Endothelial cell of umbilical vein (primary cell): ENCODE results near the gene CLEC2L. TPM values are rescaled to one million over a fixed set of nuclear protein-coding genes. Genes with fewer than 3 reads are reported as not detected.

Experiments
- BruUV-seq: library from RNA; stranded (reverse); fragments of 400-500 nt; replicated peaks from 2 replicates; lab custom pipeline; 2021; lab: Mats Ljungman, UMichigan
- CTCF ChIA-PET: fragments of 300-600, 350-600 bp; sonication (Branson Sonifier 250); formaldehyde crosslinking; loops from one replicate; lab custom pipeline; 2021; ENCODE audit warnings: antibody characterized with exemption, inconsistent platforms; lab: Charles Lee
- POLR2A ChIA-PET: fragments of 300-600, 350-600 bp; sonication (Branson Sonifier 250); formaldehyde crosslinking; loops from one replicate; lab custom pipeline; 2021; ENCODE audit warnings: antibody characterized with exemption, inconsistent platforms; lab: Charles Lee
- DNase-seq: peaks from one replicate; pipeline ENCODE4 v3.0.0-alpha.2; 2011; ENCODE audit warnings: low read depth, low spot score
- FAIRE-seq: peaks from 2 replicates; lab custom pipeline; 2011; peaks lifted over from hg19 to GRCh38; lab: Jason Lieb, UNC
- H2AFZ ChIP-seq: 2 replicates; pipeline ENCODE4 v1.6.0; 2012; ENCODE audit warnings: low read depth, low read length, control low read depth, inconsistent platforms
- H3K27ac ChIP-seq: 2 replicates; pipeline ENCODE4 v1.5.1; 2011; ENCODE audit warnings: low read depth, mild to moderate bottlenecking, control low read depth, low read length, moderate library complexity; ENCODE audit not compliant: insufficient read depth
- H3K27me3 ChIP-seq, 2 experiments: 2 replicates each; pipeline versions ENCODE4 v1.6.0 to v1.6.1; 2011; ENCODE audit warnings: low read length in 2 of 2, mixed read lengths in 1 of 2; ENCODE audit not compliant: control insufficient read depth in 2 of 2, insufficient read depth in 2 of 2
- H3K36me3 ChIP-seq, 2 experiments: 2 replicates in 1 of 2; 3 replicates in 1 of 2; pipeline ENCODE4 v1.5.1; 2011; ENCODE audit warnings: low read length in 2 of 2, mild to moderate bottlenecking in 1 of 2, moderate library complexity in 1 of 2; ENCODE audit not compliant: control insufficient read depth in 2 of 2, insufficient read depth in 2 of 2; ENCODE audit errors: extremely low read depth in 1 of 2
- H3K4me1 ChIP-seq: 3 replicates; pipeline ENCODE4 v1.5.1; 2011; ENCODE audit warnings: mild to moderate bottlenecking, low read length; ENCODE audit not compliant: control insufficient read depth, insufficient read depth; ENCODE audit errors: extremely low read depth
- H3K4me2 ChIP-seq: 2 replicates; pipeline ENCODE4 v1.6.1; 2011; ENCODE audit warnings: low read length, control low read depth, mixed read lengths; ENCODE audit not compliant: insufficient read depth
- H3K4me3 ChIP-seq, 3 experiments: fragments of 200-600 bp in 1 of 3; sonication (generic), shearing (Covaris generic) in 1 of 3; replicated peaks in 1 of 3; 2 replicates each; pipeline ENCODE4 v1.5.1; 2011 to 2016; ENCODE audit warnings: control low read depth in 3 of 3, low read length in 3 of 3, mild to moderate bottlenecking in 2 of 3, inconsistent platforms in 1 of 3, low read depth in 1 of 3, moderate library complexity in 1 of 3; ENCODE audit not compliant: insufficient read depth in 1 of 3
- H3K79me2 ChIP-seq: 2 replicates; pipeline ENCODE4 v1.6.0; 2012; ENCODE audit warnings: low read length, inconsistent platforms; ENCODE audit not compliant: control insufficient read depth, insufficient read depth
- H3K9ac ChIP-seq: replicated peaks from 2 replicates; pipeline ENCODE3; 2011; ENCODE audit warnings: low read length, control low read depth; ENCODE audit not compliant: insufficient read depth; ENCODE audit errors: extremely low read depth
- H3K9me1 ChIP-seq: replicated peaks from 3 replicates; pipeline ENCODE4 v1.6.0; 2011; ENCODE audit warnings: mild to moderate bottlenecking, low read length; ENCODE audit not compliant: control insufficient read depth, insufficient read depth; ENCODE audit errors: extremely low read depth
- H3K9me3 ChIP-seq: replicated peaks from 2 replicates; pipeline ENCODE4 v1.5.1; 2012; ENCODE audit warnings: low read length, inconsistent platforms; ENCODE audit not compliant: control insufficient read depth, insufficient read depth
- H4K20me1 ChIP-seq: replicated peaks from 2 replicates; pipeline ENCODE3; 2011; ENCODE audit warnings: mild to moderate bottlenecking, low read length; ENCODE audit not compliant: control insufficient read depth, insufficient read depth; ENCODE audit errors: extremely low read depth
- dilution Hi-C: fragments of 300-500 bp; cut with MboI; formaldehyde crosslinking; loops from one replicate; pipeline ENCODE4 v1.15.0; 2019; ENCODE audit warnings: low sequenced_read_pairs; ENCODE audit not compliant: extremely low pct_ligation_motif_present
- intact Hi-C: fragments of 100-400 bp; cut with micrococcal nuclease; formaldehyde crosslinking; loops from one replicate; pipeline ENCODE4 v1.10.0; 2022
- polyA plus RNA-seq, 4 experiments: library from polyadenylated mRNA; depleted of rRNA in 3 of 4; stranded (reverse) in 3 of 4; unstranded in 1 of 4; fragments of >200 nt; gene quantifications; 2 replicates each; pipeline versions ENCODE4 v1.2.1 to v1.2.3, GENCODE V29; 2011 to 2012; ENCODE audit warnings: missing spikeins in 1 of 4
- total RNA-seq: library from RNA; stranded (reverse); gene quantifications from 2 replicates; pipeline ENCODE4 v1.2.3, GENCODE V29; 2021
- TF ChIP-seq, protein P1 (sequence below), 2 donors: IDR thresholded peaks; 1 replicate in 1 of 2; 2 replicates in 1 of 2; pipeline ENCODE4 v1.5.1; 2011; ENCODE audit warnings: low read length in 2 of 2, mild to moderate bottlenecking in 2 of 2, moderate library complexity in 2 of 2, control low read depth in 1 of 2, inconsistent platforms in 1 of 2, low read depth in 1 of 2; ENCODE audit not compliant: insufficient read depth in 1 of 2; ENCODE audit errors: extremely low read depth in 1 of 2

The CLEC2L gene
- total and polyA plus RNA-seq, 2 donors (not counting 3 experiments of a cell fraction or from before 2014, with no cell fraction given): not detected

DNA sequence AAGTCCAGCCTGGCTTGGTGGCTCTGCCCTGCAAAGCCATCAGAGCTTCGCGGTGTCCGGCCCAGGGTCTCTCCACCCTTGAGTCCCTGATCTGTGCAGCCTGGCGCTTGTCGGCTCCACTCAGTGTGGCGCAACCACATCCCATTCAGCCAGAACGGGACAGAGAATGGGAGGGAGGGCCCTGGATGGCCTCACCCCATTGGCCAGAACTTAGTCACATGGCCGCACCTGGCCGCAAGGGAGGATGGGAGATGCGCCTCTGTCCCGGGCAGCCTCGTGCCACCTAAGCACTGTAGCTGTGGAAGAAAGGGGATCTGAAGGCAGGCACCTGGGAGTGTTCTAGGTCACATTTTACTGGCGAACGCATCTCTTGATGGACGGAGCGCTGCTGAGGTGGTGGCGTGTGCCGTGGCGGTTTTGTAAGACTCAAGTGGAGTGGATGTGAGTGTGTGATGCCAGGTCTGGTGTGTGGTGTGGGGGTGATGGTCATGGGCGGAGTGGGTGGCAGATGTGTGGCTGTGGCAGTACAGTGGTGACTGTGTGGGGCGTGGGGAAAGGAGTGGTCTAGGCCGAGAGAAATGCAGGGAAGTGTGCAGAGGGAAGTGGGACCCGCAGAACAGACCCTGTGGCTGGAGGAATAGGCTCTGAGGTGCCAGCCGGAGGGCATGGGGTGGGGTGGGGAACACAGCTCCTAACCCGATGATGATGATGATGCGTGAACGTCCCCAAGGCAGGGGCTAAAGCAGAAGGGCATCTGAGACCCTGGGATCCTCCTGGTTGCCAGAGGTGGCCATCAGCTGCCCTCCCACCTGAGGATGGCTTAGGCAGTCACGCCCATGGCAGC, 19.0 kb downstream of the CLEC2L start:
- H3K36me3 ChIP-seq: no peaks in the 10 kb centered on the region
- no TSS peak for BruUV-seq
- no peak for FAIRE-seq

More for the DNA sequence above, 19.0 kb downstream of the CLEC2L start:
- Histone ChIP-seq H3K4me1 (no peaks in the 10 kb centered on the region), H3K4me3 (no peak overlapping the region), H3K79me2 (no peaks in the 10 kb centered on the region), H3K4me2 (no peak overlapping the region), H4K20me1 (no peaks in the 10 kb centered on the region), H3K9ac (no peak overlapping the region), H3K9me3 (no peaks in the 10 kb centered on the region), H3K9me1 (no peaks in the 10 kb centered on the region), H3K27ac (no peak overlapping the region), H2AFZ (no peak overlapping the region), H3K27me3 (no peaks in the 10 kb centered on the region)
- TF ChIP-seq, protein P1, sequence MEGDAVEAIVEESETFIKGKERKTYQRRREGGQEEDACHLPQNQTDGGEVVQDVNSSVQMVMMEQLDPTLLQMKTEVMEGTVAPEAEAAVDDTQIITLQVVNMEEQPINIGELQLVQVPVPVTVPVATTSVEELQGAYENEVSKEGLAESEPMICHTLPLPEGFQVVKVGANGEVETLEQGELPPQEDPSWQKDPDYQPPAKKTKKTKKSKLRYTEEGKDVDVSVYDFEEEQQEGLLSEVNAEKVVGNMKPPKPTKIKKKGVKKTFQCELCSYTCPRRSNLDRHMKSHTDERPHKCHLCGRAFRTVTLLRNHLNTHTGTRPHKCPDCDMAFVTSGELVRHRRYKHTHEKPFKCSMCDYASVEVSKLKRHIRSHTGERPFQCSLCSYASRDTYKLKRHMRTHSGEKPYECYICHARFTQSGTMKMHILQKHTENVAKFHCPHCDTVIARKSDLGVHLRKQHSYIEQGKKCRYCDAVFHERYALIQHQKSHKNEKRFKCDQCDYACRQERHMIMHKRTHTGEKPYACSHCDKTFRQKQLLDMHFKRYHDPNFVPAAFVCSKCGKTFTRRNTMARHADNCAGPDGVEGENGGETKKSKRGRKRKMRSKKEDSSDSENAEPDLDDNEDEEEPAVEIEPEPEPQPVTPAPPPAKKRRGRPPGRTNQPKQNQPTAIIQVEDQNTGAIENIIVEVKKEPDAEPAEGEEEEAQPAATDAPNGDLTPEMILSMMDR (IDR thresholded peaks at IDR 0.05; ENCODE audit: extremely low read depth in 1 of 2, insufficient read depth in 1 of 2, low read depth in 1 of 2, low read length in 2 of 2): no peak
- dilution Hi-C loops: no loop called here
- intact Hi-C loops: no loop called here
- DNase-seq: no peak
- POLR2A ChIA-PET: no interaction called here
- CTCF ChIA-PET: interaction anchor here (1.1 kb wide), 1 partner anchor 108 kb away, joined by 4 read pairs; no protein-coding TSS in a partner anchor
